ENCODE results near the gene PSME2. TPM values are rescaled to one million over a fixed set of nuclear protein-coding genes. Genes with fewer than 3 reads are reported as not detected.

The PSME2 gene
- total RNA-seq, 1 donor from 2014 or later: 53.6 TPM

DNA sequence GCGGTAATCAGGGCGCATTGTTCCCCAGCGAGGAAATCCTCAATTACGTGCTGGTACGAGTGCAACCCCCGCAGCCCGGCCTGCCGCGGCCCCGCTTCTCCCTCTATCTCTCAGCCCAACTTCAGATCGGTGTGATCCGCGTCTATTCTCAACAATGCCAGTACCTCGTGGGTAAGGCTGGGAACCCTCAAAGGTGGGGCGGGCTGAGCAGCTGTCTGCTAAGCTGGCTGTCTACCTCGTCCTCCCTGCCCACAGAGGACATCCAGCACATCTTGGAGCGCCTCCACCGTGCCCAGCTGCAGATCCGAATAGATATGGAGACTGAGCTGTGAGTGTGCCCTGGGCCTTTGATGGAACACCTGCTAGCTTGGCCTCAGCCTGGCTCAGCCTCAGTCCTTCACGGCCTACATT, 26.5 kb upstream of the PSME2 start:
- TF ChIP-seq, protein P1, sequence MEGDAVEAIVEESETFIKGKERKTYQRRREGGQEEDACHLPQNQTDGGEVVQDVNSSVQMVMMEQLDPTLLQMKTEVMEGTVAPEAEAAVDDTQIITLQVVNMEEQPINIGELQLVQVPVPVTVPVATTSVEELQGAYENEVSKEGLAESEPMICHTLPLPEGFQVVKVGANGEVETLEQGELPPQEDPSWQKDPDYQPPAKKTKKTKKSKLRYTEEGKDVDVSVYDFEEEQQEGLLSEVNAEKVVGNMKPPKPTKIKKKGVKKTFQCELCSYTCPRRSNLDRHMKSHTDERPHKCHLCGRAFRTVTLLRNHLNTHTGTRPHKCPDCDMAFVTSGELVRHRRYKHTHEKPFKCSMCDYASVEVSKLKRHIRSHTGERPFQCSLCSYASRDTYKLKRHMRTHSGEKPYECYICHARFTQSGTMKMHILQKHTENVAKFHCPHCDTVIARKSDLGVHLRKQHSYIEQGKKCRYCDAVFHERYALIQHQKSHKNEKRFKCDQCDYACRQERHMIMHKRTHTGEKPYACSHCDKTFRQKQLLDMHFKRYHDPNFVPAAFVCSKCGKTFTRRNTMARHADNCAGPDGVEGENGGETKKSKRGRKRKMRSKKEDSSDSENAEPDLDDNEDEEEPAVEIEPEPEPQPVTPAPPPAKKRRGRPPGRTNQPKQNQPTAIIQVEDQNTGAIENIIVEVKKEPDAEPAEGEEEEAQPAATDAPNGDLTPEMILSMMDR (IDR thresholded peaks at IDR 0.05): no peak
- H3K4me3 Mint-ChIP-seq (ENCODE audit: unreplicated experiment): no peak overlapping the region
- no peak overlapping the region for H3K27ac Mint-ChIP-seq (ENCODE audit: unreplicated experiment)
- no peaks in the 10 kb centered on the region for H3K9me3 Mint-ChIP-seq (ENCODE audit: low read depth)
- no peaks in the 10 kb centered on the region for H3K27me3 Mint-ChIP-seq (ENCODE audit: low read depth)
- DNase-seq (ENCODE audit: low spot score): peak; percentile 79
- no peaks in the 10 kb centered on the region for H3K4me1 Mint-ChIP-seq (ENCODE audit: low read depth)
- peaks cover 10% of the 10 kb centered on the region for H3K36me3 Mint-ChIP-seq (ENCODE audit: low read depth)

DNA sequence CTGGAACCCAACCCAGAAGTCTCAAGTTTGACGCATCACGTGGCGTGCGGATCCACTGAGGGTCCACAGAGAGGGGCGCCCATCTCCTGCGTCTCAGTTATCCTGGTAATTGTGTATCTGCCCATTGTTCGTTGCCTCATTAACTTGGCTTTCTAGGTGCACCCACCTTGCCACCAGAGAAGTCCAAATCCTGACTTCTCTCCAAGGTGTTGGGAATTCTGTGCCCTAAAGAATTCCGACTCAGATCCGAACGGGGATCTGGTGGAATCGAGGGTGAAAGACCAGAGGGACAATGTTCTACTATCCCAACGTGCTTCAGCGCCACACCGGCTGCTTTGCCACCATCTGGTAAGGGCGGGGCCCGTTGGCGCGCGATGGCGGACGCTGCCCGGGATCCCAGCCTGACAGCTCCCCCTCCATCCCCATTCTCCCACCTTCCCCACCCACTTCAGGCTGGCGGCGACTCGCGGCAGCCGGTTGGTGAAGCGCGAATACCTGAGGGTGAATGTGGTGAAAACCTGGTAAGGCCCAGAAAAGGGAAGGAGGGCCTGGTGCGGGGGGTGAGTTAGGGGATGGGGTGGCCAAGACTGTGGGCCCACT, 26.0 kb upstream of the PSME2 start:
- Mint-ChIP-seq H3K27me3 (ENCODE audit: low read depth) (no peaks in the 10 kb centered on the region), H3K9me3 (ENCODE audit: low read depth) (no peaks in the 10 kb centered on the region), H3K27ac (ENCODE audit: unreplicated experiment) (no peak overlapping the region), H3K4me1 (ENCODE audit: low read depth) (no peaks in the 10 kb centered on the region), H3K36me3 (ENCODE audit: low read depth) (peaks cover 13% of the 10 kb centered on the region), H3K4me3 (ENCODE audit: unreplicated experiment) (no peak overlapping the region)
- DNase-seq (ENCODE audit: low spot score): peak; percentile 83
- TF ChIP-seq, protein P1 (IDR thresholded peaks at IDR 0.05): no peak

DNA sequence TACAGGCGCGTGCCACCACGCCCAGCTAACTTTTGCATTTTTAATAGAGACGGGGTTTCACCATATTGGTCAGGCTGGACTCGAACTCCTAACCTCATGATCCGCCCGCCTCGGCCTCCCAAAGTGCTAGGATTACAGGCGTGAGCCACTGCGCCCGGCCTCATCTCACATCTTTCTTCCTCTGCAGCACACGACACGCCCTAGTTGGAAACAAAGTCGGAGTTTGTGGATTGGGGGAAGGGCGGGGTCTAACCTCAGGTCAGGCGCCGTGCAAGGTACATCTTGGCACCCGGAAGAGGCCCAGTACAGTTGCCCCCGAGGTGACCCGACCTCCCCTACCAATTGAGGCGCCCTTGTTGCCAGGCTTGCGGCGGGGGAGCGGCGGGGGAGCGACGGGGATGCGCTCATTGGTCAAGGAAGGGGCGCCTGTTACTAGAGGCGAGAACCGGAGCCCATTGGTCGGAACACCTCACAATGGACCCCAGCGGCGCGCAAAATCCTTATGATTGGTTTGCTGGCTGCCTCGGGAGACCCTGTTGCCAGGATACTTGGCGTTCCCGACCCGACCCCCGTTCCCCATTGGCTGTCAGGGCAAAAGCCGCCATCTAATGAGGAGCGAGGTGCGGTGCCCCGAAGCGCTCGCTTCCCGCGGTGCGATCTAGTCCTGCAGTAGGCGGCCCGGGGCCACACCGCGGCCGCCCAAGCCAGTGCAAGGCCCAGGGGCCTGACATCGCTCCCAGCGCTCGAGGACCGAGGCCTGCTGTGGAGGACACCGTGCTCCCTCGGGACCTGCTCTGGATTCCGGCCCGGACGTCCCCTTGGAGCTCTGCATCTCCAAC, 25.2 kb upstream of the PSME2 start, which contains the start of gene REC8:
Gene REC8 (plus strand): TSS at position 659 of the 839 bp plus-strand sequence. CDS start 473 bp downstream, outside the sequence.
- TF ChIP-seq, protein P1 (IDR thresholded peaks at IDR 0.05): no peak
- DNase-seq (ENCODE audit: low spot score): peak; percentile 93
- no peaks in the 10 kb centered on the region for H3K27me3 Mint-ChIP-seq (ENCODE audit: low read depth)
- H3K9me3 Mint-ChIP-seq (ENCODE audit: low read depth): no peaks in the 10 kb centered on the region
- H3K36me3 Mint-ChIP-seq (ENCODE audit: low read depth): peaks cover 14% of the 10 kb centered on the region
- no peak within 1 kb of the TSS for H3K27ac Mint-ChIP-seq (ENCODE audit: unreplicated experiment)
- no peaks in the 10 kb centered on the region for H3K4me1 Mint-ChIP-seq (ENCODE audit: low read depth)
- peak within 1 kb of the TSS; percentile 55 for H3K4me3 Mint-ChIP-seq (ENCODE audit: unreplicated experiment)

DNA sequence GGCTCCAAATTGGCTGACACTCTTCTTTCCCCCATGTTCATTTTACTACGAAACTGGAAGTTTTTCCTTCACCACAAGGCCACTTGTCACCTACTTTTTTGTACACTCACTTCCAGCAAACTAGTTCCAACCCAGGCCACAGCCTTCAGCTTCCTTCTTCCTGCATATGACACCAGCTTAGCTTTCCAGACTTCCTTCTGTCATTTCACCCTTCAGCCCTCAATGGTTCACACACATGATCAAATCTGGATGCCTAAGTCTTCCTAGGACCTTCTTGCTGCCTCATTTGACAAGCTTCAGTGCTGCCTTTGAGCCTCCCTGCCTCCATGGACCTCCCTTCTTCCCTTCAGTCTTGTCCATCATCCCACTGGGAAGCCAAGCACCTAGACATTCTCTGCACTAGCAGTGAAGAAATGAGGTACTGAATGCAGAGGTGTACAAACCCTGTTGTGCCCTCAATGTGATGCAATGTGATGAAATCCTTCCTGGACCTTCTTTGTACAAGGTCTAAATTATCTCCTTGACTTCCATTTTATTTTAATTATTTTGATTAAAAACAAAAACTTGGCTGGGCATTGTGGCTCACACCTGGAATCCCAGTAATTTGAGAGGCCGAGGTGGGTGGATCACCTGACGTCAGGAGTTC, 21.2 kb upstream of the PSME2 start:
- no peaks in the 10 kb centered on the region for H3K27me3 Mint-ChIP-seq (ENCODE audit: low read depth)
- peaks cover 35% of the 10 kb centered on the region for H3K36me3 Mint-ChIP-seq (ENCODE audit: low read depth)
- TF ChIP-seq, protein P1 (IDR thresholded peaks at IDR 0.05): no peak
- peaks cover 4% of the 10 kb centered on the region for H3K4me1 Mint-ChIP-seq (ENCODE audit: low read depth)
- no peak overlapping the region for H3K4me3 Mint-ChIP-seq (ENCODE audit: unreplicated experiment)
- no peak for DNase-seq (ENCODE audit: low spot score)
- H3K27ac Mint-ChIP-seq (ENCODE audit: unreplicated experiment): no peak overlapping the region
- no peaks in the 10 kb centered on the region for H3K9me3 Mint-ChIP-seq (ENCODE audit: low read depth)

DNA sequence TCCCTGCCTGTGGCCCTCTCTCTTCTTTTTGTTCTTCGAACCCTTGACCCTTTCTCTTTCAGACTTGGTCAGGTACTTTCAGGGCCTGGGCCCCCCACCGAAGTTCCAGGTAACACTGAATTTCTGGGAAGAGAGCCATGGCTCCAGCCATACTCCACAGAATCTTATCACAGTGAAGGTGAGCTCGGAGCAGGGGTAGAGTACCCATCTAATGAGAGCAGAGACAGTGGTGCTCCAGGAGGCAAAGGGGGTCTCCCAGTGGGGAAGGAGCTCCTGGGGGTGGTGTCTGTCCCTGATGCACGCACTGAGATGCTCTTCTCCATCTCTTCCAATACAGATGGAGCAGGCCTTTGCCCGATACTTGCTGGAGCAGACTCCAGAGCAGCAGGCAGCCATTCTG, 19.4 kb upstream of the PSME2 start:
- peak; percentile 32 for DNase-seq (ENCODE audit: low spot score)
- peaks cover 36% of the 10 kb centered on the region for H3K36me3 Mint-ChIP-seq (ENCODE audit: low read depth)
- H3K27ac Mint-ChIP-seq (ENCODE audit: unreplicated experiment): no peak overlapping the region
- no peaks in the 10 kb centered on the region for H3K9me3 Mint-ChIP-seq (ENCODE audit: low read depth)
- H3K4me1 Mint-ChIP-seq (ENCODE audit: low read depth): peaks cover 18% of the 10 kb centered on the region
- no peak overlapping the region for H3K4me3 Mint-ChIP-seq (ENCODE audit: unreplicated experiment)
- TF ChIP-seq, protein P1 (IDR thresholded peaks at IDR 0.05): no peak
- H3K27me3 Mint-ChIP-seq (ENCODE audit: low read depth): no peaks in the 10 kb centered on the region
